ENCODE data around the gene ATP11A. TPM values are rescaled to one million over a fixed set of nuclear protein-coding genes. Genes with fewer than 3 reads are reported as not detected.

The ATP11A gene
- total RNA-seq, 4 donors from 2014 or later: 32.1 to 83.6 (median 46.2) TPM

DNA sequence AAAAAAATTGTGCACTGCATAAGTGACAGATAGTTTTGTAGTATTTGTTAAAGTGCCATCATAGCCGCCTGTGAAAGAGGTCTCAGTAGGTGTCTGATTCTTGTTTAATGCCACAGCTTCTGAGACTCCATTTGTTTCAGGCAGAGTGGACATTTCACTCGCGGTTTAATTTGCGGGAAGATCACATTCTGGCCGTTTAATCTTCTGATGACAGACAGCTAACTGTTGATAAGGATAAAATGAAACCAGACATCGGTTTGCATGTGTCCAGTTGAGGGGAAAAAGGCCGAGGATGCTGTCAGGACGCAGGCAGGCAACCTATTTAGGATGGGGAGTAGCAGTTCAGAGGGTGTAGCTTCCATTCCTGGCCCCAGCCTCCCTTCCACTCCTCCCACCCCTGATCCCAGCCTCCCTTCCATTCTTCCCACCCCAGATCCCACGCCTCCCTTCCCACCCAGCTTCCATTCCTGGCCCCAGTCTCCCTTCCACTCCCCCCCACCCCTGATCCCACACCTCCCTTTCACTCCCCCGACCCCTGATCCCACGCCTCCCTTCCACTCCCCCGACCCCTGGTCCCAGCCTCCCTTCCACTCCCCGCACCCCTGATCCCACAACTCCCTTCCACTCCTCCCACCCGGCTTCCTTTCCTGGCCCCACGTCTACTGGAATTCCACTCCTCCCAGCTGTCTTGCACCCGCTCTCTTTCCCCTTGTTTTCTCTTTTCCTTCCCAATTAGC, 23.8 kb downstream of the ATP11A start:
- TF ChIP-seq POLR2A (IDR thresholded peaks at IDR 0.05): no peak
- TF ChIP-seq, protein P1, sequence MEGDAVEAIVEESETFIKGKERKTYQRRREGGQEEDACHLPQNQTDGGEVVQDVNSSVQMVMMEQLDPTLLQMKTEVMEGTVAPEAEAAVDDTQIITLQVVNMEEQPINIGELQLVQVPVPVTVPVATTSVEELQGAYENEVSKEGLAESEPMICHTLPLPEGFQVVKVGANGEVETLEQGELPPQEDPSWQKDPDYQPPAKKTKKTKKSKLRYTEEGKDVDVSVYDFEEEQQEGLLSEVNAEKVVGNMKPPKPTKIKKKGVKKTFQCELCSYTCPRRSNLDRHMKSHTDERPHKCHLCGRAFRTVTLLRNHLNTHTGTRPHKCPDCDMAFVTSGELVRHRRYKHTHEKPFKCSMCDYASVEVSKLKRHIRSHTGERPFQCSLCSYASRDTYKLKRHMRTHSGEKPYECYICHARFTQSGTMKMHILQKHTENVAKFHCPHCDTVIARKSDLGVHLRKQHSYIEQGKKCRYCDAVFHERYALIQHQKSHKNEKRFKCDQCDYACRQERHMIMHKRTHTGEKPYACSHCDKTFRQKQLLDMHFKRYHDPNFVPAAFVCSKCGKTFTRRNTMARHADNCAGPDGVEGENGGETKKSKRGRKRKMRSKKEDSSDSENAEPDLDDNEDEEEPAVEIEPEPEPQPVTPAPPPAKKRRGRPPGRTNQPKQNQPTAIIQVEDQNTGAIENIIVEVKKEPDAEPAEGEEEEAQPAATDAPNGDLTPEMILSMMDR (IDR thresholded peaks at IDR 0.05): no peak
- intact Hi-C loops (cut with DNase I): loop anchor here (5.0 kb wide), 1 partner anchor 79 kb away; no protein-coding TSS in a partner anchor
- H3K9me3 ChIP-seq: no peaks in the 10 kb centered on the region
- H3K4me1 ChIP-seq: peaks cover 25 to 59% of the 10 kb centered on the region in 2 donors
- H3K27me3 ChIP-seq: no peaks in the 10 kb centered on the region
- WGBS, 2 donors: 82 to 88% methylated on average over 16 of the region's 16 CpGs
- no peak overlapping the region for H3K4me3 ChIP-seq (replicated peaks in 1 of 3)
- no peak for DNase-seq
- no peaks in the 10 kb centered on the region for H3K36me3 ChIP-seq
- H3K27ac ChIP-seq: peak overlapping the region in 2 of 3 donors; percentile 22 to 87

DNA sequence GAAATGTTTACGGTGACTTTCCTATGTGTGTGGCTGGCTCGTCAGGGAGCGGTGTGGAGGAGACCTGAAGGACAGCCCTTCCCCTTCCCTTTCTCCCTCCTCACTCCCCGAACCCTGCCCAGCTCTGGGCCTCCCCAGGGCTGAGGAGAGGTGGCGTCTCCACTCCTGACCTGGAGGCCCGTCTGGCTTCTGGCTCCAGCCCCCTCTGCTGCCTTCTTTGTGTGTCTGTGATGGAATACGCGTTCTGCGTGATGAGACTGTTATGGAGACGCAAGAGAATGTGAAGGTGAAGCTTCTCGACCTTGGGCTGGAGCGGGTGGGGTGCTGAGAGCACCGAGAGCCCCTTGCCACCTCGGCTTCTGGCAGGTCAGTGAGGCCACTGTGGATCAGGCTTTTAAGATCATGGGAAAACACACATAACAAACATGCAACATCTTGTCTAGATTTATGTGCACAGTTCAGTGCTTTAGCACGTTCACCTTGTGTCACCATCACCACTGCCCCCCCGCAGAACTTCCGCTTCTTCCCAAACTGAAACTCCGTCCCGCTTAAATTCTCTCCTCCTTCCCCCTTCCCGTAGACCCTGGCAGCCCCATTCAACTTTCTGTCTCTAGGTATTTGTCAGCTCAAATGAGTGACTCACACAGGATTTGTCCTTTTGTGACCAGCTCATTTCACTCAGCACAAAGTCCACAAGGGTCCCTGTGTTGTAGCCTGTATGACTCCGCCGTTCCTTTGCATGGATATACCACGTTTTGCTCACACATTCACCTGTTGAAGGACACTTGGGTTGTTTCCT, 24.7 kb downstream of the ATP11A start:
- 94 to 95% methylated on average over 23 of the region's 23 CpGs for WGBS, 2 donors
- TF ChIP-seq POLR2A (IDR thresholded peaks at IDR 0.05): no peak
- TF ChIP-seq, protein P1 (IDR thresholded peaks at IDR 0.05): no peak
- H3K4me3 ChIP-seq (replicated peaks in 1 of 3): no peak overlapping the region
- intact Hi-C loops (cut with DNase I): loop anchor here (5.0 kb wide), 1 partner anchor 78 kb away; no protein-coding TSS in a partner anchor
- no peak overlapping the region for H3K27ac ChIP-seq
- no peaks in the 10 kb centered on the region for H3K9me3 ChIP-seq
- DNase-seq: no peak
- H3K4me1 ChIP-seq: peaks cover 25 to 59% of the 10 kb centered on the region in 2 donors
- H3K27me3 ChIP-seq: no peaks in the 10 kb centered on the region
- no peaks in the 10 kb centered on the region for H3K36me3 ChIP-seq

DNA sequence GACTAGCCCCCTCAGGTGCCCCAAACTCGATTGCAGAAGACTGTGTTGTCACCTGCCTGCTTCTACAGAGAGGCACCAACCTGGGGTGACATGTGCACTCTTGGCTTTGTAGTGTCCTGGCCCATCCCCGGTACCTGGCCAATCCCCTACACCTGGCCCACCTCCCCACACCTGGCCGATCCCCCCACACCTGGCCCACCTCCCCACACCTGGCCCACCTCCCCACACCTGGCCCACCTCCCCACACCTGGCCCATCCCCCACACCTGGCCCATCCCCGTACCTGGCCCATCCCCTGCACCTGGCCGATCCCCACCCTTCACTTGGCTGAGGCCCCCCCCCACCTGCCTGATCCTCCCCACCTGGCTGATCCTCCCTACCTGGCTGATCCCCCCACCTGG, 25.4 kb downstream of the ATP11A start:
- DNase-seq: no peak
- WGBS, 2 donors: 63 to 89% methylated on average over 4 to 5 of the region's 5 CpGs
- H3K4me3 ChIP-seq (replicated peaks in 1 of 3): no peak overlapping the region
- no peaks in the 10 kb centered on the region for H3K9me3 ChIP-seq
- H3K27ac ChIP-seq: no peak overlapping the region
- TF ChIP-seq, protein P1 (IDR thresholded peaks at IDR 0.05): no peak
- no peak for TF ChIP-seq POLR2A (IDR thresholded peaks at IDR 0.05)
- H3K27me3 ChIP-seq: no peaks in the 10 kb centered on the region
- H3K4me1 ChIP-seq: peaks cover 25 to 54% of the 10 kb centered on the region in 2 donors
- intact Hi-C loops (cut with DNase I): no loop called here
- H3K36me3 ChIP-seq: no peaks in the 10 kb centered on the region

DNA sequence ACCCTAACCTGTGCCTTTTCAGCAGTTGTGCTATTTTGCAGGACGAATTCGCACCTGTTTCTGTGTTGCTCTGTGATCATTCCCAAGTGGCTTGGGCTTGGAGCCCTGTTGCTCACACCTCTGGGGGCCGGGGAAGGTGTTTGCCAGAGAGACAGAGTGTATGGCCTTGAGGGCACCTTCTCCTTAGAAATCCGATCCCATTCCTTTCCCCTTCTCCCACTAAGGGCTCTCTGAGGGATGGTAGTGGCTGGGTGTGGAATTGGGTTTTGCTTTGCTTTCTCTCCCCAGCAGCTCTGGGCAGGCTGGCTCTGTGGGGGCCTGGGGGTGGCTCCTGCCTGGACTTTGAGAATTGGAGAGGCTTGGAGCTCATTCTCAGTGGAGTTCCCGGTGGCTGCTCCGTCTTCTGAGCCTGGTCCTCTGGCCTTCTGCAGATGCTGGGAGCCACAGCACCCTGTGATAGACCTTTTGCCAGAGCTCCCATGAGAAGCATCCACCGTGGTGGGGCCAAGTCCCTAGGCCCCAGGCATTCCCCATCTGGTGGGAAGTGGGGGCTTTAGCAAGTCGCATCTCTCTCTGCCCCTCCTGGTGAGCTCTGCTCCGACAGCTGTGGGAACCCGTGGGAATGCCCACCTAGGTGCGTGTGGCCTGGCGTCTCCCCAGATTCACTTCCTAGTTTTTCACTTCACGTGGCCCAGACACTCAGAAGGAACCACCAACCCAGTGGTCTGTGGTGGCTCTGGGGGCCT, 26.1 kb downstream of the ATP11A start:
- intact Hi-C loops (cut with DNase I): no loop called here
- Histone ChIP-seq H3K9me3 (no peaks in the 10 kb centered on the region), H3K27me3 (no peaks in the 10 kb centered on the region), H3K4me3 (replicated peaks in 1 of 3) (no peak overlapping the region), H3K27ac (peak overlapping the region in 2 of 3 donors; percentile 74 to 80), H3K36me3 (no peaks in the 10 kb centered on the region), H3K4me1 (peaks cover 25 to 49% of the 10 kb centered on the region in 2 donors)
- no peak for TF ChIP-seq POLR2A (IDR thresholded peaks at IDR 0.05)
- TF ChIP-seq, protein P1 (IDR thresholded peaks at IDR 0.05): no peak
- 71 to 83% methylated on average over 7 to 13 of the region's 13 CpGs for WGBS, 2 donors
- no peak for DNase-seq

Data from thyroid gland (tissue), 4 donors.